Stimulated activated CD4-positive, alpha-beta T cell treated with anti-CD3 and anti-CD28 coated beads, TNF-alpha, amount 100 ng/mL, for 48 hours (primary cell): ENCODE data around the gene CCDC106.
A peak's percentile ranks its signal among the peaks of the same experiment; 100 is the strongest.

Experiments
- DNase-seq, 3 donors: peaks; one replicate each; pipeline ENCODE4 v3.0.0-alpha.2; 2020; ENCODE audit warnings: low read depth in 3 of 3

The CCDC106 gene

DNA sequence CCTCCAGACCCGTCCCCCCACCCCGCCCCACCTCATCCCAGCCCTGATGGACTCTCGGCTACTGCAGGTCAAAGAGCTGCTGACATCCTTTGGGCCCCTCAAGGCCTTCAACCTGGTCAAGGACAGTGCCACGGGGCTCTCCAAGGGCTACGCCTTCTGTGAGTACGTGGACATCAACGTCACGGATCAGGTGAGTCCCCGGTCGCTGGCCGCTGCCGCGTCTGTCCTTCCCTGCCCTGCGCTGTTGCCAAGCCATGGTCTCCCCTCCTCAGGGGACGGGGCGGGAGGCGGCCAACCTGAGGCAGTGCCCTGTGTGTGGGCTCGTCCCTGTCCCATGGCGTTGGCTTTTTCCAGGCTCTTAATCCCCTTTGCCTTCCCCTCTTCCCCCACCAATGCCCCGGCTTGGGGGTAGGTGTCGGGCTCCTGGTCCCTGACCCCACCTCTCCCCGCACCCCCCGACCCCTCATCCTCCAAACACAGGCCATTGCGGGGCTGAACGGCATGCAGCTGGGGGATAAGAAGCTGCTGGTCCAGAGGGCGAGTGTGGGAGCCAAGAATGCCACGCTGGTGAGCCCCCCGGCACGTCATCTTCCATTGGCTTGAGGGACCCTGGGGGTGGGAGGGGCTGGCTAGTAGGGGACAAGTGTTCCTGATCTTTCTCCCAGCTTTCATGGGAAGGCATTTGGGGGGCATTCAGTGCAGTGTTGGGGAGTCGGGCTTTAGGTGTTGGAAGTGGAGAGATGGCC is 20.8 kb downstream of the CCDC106 start:
- DNase-seq: no peak

DNA sequence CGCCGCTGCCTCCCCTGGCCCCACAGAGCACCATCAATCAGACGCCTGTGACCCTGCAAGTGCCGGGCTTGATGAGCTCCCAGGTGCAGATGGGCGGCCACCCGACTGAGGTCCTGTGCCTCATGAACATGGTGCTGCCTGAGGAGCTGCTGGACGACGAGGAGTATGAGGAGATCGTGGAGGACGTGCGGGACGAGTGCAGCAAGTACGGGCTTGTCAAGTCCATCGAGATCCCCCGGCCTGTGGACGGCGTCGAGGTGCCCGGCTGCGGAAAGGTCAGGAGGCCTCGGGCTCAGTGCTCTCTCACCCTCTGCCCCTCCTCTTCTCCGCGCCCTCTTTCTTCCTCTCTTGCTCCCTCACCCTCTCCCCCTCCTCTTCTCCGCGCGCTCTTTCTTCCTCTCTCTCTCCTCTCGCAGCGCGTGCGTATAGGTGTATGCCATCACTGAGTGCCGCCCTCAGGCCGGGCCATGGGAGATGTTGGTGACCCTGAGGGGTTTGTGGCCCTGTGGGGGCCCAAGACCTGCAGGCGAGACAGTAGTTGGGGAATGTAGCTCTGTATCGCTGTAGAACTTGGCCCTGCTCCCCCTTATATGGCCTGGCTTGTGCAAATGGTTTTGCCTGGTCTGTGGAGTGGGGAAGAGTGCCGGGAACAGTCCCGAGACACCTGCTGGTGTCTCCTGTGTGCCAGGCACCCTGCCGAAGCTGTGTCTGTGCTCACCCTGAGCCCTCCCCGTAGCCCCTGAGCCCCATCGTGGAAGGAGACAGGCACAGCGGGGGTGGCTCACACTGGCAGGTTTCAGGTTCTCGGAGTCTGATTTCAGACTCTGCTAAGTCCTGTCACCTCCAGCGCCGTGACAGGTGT is 21.6 kb downstream of the CCDC106 start:
- no peak for DNase-seq

DNA sequence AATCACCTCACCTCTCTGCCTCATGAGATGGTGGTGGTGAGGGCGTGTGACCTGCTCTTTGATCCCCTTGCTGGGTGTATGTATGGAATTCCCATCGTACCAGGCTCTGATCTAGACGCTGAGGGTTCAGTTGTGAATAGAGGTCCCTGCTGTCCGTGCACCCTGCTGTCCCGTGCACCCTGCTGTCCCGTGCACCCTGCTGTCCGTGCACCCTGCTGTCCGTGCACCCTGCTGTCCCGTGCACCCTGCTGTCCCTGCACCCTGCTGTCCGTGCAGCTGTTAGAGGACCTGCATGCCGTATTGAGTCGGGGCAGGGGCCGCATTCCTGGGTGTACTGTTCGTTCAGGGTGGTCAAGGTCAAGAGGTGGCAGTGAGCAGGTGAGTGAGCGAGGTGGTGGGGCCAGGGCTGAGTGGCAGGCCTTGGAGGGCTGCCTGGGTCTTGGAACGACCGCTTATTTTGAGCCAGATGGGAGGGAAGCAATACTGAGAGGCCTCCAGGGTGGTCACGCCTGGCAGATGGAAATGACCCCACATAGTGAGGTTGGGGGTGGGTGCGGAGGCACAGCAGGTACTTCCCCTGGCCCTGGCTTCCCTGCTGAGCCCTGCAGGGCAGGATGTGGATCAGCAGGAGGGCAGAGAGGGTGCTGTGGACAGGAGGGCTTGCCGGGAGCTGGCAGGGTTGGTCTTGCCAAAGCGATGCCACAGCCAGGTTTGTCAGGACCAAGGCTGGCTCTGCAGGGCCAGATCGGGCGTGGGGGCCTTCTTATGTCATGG is 22.5 kb downstream of the CCDC106 start:
- no peak for DNase-seq

DNA sequence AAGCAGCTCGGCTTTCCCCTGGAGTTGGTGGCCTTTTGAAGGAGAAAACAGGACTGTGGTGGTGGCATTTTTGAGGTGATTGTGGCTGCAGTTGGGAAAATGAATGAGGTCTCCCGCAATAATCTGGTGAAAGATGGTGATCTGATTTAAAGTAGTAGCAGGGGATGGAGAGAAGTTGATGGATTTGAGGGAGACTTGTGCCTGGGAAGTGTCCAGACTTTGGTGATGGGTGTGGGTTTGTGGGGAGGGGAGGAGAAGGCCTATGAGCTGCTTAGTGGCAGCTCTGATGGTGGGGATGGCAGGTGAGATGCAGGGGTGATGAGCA is 23.0 kb downstream of the CCDC106 start:
- no peak for DNase-seq

DNA sequence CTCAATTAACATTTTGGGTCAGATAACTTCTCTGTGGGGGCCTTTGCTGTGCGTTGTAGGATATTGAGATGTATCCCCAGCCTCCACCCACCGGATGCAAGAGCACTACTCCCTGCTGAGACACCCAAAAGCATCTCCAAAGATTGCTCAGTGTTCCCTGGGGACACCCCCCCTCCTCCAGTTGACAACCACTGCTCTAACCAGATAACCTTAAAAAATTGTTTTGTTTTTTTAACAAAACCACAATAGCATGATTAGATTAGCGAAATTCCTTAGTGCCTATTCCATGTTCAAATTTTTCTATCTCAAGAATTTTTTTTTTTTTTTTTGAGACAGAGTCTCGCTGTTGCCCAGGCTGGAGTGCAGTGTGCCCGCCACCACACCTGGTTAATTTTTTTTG is 24.4 kb downstream of the CCDC106 start:
- no peak for DNase-seq

DNA sequence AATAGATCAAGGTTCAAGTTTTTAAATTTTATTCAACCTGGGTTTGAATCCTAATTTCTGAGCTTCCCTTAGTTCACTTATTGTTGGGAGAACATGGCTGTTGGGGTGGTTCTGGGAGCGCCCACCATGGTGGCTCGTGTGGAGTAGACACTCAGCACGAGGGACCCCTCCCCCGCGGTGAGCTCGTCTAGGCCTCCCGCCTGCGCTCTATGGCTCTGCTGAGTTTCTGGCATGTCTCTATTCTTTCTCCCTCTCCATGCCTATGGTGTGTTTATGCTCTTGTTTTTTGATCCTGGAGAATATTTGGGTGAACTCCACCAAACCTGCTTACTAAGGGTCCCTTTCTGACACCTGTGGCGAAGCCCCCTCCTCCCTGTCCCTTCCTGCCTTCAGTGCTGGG is 25.5 kb downstream of the CCDC106 start:
- DNase-seq: no peak

DNA sequence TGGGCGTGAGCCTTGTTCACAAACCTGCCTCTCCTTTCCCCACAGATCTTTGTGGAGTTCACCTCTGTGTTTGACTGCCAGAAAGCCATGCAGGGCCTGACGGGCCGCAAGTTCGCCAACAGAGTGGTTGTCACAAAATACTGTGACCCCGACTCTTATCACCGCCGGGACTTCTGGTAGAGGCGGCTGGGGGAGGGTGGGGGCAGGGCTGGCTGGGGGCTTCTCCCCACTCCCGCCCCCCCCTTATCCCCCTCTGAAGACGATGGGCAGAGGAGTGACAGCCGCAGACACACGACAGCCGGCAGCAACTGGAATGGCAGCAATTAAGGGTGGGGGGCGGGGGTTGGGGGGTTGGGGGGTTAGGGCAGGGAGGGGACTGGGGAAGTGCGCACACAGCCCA is 25.9 kb downstream of the CCDC106 start:
- no peak for DNase-seq

DNA sequence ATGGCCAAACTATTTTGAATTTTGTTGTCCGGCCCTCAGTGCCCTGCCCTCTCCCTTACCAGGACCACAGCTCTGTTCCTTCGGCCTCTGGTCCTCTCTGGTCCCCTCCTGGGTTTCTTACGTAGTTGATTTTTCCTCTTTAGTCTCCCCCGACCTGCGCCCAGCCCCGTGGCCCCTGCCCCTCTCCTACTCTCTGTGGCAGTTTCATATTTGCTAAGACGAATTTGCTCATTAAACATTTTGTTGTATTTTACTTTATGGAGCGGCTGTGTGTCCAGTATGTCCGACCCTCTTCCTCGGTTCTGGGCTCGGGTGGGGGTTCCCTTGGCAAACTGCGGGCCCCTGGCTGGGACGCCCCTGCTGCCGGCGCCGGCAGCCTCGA is 26.4 kb downstream of the CCDC106 start:
- DNase-seq: no peak

DNA sequence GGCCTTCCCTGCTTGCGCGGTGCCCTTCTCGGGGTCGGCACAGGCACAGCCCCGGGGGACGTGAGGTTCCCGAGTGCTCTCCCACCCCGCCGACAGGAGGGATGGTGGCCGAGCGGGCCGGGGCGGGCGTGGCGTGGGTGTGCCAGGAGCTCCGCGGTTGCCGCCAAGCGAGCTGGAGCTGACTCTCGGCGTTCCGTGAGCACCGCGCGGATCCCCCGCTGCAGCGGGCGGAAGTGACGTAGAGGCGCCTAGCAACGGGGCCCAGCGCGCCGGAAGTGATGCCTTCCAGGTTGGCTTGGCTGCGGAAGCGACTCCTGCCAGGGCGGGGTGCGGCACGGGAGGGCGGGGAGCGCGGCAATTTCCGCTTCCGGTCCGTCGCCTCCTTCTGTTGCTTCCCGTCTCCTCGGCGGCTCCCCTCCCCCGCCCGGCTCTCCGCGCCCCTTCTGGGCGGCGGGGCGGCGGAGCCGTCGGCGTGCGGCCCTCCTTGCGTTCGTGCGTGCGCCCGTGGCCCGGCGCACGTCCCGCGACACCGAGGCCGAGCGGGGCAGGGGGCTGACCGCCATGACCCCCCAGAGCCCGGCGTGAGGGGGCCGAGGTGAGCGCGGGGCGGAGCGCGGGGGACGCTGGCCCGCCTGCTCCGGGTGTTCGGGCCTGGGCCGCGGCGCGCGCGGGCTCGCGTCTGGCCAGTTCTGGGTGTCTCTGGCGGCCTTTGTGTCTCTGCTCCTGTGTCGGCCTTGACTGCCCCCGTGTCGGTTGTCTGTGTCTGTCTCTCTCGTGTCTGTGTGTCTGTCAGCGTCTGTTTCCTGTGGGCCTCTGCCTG is 27.0 kb downstream of the CCDC106 start, which contains the start of gene EPN1:
EPN1 (plus strand) TSS at position 386 of the 820 bp plus-strand sequence. CDS start 3,402 bp downstream, outside the sequence.
- DNase-seq: peak; percentile 96 to 97 (median 97)

DNA sequence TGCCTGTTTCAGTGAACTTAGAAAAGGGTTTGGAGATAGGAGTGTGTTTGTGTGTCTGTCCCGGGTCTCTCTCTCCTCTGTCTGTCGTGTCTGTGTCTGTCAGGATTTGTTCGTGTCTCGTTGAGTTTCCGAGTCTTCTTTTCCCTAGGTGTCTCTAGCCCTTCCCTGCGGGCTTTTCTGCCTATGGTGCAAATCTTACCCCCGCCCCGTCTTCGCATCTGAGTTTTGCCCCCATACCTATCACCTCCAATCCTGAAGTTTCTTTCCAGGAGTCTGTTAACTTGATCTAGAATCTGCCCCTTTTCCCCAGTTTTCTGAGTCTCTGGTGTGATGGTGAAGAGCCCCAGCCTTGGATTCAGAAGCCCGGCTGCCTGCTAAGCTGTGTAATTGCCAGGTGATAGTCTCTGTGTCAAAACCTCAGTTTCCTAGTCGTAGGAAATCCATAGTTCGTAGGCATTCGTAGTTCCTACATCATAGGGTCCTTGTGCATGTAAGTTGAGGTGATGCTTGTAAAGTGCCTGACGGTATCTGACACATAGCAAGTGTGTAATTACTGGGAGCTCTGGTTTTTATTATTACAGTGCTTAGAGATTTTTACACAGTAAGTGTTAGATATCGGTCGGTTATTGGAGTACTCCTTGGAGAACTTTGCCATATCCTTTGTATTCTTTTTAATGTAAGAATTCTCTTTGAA is 27.8 kb downstream of the CCDC106 start:
- no peak for DNase-seq

DNA sequence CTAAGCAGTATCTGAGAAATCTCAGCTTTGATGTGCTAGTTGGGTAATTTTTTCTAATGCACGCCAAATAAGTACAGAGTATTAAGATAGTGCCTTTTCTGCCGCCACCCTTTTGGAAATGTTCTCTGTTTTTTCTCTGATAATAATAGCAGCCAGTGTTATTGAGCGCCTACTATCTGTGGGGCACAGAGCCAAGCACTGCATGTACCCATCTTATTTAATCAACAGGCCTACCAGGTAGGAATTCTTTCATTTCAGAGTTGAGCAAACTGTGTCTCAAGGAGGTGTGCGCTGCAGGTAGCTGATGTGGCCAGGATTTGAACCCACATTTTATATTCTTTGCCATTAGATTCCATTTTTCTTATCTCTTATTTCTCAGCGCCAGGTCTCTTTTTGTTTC is 28.4 kb downstream of the CCDC106 start:
- no peak for DNase-seq

DNA sequence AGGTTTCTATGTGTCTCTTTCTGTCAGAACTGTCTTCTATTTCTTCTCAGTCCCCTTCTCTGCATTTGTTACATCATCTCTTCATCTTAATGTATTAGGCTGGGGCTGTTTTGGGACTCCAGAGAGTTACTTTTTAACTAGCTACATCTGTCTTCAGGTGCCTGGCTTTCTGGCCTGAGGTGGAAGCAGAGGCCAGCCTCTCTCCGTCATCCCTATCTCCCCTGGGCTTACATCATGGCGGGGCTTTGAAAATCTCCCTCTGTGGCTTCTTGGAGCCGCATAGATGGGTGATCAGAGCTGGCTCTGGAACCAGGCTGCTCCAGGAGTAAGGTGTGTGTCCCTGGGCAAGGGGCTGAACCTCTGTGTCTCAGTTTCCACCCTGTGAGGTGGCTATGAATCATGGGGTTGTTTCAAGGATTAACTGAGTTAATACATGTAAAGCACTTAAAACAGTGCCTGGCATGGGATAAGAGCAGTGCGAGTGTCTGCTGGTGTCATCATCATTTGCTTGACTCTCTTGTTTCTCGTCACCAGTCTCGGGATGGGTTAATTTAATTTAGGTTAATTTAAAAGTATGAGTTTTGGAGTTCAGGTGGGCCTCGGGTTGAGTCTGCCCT is 29.0 kb downstream of the CCDC106 start:
- DNase-seq: no peak

DNA sequence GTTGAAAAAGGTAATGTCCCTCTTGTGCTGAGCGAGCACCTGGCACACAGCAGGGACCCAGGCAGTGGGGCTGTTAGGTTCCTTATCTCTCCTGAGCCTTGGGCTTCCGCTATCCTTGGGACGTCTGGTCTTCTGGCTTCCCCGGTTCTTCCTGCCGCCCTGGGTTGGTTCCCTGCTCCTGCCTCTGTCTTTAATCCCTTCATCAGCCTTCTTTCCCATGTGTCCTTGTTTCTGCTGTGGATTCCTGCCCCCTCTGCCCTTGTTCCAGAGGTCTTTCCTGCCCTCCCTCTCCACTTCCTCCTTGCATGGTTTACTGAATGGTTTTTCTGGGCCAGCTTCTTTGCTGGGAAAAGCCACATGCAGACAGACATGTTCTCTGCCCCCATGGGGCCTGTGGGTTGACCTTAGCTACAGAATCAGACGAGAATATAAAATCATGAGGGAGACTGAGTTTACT is 29.6 kb downstream of the CCDC106 start:
- DNase-seq: no peak

DNA sequence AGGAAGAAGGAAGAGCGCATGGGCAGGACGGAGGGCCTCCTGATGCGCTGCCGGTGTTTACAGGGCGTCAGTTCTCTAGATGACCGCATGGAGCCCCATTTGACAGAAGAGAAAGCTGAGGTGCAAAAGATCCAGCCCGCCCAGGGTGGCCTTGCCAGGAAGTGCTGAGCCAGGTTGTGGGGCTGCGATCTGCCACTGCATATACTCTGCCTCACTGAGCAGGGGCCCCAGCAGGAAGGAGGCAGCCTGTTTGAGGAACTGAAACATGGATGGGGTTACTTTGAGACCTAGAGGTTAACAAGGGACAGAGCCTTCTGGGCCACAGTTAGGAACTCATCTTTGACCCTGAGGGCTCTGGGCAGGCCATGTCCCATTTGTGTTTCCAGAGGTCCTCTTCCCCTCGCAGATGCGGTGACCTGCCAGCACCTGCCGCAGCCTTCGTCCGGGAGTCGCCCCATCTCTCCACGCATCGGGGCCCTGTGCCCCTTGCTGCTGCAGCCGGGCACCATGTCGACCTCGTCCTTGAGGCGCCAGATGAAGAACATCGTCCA is 30.2 kb downstream of the CCDC106 start:
- DNase-seq: no peak

DNA sequence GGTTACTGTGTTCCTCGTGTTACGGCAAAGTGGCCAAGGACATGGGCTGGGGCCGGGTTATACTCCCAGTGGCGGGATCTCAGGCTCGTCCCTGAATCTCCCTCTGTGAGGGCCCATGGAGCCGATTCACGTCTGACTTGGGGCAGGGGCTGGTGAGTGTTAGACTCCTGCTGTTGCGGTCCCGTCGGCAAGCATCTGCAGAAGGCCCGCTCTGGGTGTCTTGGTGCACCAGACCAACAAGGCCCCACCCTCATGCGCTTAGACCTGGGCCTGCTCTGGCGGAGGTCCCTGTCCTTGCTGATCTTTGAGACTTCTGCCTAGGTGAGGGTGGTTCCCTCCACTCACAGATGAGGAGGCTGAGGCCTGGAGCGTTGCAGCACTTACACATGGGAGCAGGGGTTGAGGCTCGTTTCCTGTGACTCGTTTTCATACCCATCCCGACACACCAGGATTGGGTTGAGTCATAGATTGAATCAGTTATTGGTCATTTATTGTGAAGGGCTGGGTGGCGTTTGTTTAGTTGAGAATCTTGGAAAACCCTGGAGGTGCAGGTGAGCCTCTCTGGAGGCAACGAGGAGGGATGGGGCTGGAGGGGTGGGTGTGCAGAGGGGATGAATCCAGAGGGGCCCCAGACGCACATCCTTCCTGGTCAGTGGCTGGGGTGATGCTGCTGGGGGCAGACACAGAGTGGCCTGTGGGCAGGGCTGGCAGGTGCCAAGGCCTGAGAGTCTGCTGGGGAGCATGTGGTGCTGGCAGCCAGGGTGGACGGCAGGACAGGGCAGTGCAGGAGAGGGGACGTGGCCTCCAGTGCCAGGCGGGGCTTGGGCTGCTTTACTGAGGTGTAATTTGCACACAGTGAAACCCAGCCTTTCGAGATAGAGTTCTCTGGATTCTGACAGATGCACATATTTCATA is 31.6 kb downstream of the CCDC106 start:
- no peak for DNase-seq

DNA sequence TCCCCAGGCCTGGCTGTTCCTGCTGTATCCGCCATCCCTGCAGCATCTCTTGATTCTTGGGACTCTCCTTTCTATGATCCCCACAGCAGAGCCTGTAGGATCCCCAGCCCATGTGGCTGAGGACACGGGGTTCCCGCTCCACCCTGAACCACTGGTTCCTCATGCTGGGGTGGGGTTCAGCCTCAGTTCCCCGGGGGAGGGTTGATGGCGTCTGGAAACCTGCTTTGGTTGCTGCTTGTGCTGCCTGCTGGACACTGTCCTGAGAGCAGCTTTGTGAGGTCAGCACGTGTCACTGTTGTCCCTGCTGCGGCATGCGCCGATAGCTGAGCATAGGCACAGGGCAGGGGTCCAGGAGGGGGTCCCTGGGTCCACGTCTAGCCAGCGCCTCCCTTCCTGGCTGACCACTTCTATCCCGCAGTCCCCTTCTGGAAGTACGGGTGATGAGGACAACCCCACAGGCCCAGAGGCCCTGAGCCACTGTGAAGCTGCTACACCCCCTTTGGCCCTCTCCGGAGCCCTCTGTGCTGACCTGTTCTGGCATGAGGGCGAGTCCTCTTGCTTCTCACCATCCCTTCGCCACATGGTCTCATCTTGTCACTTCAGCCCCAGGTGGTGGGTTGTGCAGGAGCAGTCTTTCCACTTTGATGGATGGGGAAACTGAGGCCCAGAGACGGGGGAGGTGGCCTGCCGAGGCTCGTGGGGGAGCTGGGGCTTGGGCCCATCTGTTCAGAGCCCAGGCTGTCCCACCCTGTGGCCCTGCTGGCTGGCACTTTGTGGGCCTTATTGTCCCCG is 32.5 kb downstream of the CCDC106 start:
- no peak for DNase-seq

DNA sequence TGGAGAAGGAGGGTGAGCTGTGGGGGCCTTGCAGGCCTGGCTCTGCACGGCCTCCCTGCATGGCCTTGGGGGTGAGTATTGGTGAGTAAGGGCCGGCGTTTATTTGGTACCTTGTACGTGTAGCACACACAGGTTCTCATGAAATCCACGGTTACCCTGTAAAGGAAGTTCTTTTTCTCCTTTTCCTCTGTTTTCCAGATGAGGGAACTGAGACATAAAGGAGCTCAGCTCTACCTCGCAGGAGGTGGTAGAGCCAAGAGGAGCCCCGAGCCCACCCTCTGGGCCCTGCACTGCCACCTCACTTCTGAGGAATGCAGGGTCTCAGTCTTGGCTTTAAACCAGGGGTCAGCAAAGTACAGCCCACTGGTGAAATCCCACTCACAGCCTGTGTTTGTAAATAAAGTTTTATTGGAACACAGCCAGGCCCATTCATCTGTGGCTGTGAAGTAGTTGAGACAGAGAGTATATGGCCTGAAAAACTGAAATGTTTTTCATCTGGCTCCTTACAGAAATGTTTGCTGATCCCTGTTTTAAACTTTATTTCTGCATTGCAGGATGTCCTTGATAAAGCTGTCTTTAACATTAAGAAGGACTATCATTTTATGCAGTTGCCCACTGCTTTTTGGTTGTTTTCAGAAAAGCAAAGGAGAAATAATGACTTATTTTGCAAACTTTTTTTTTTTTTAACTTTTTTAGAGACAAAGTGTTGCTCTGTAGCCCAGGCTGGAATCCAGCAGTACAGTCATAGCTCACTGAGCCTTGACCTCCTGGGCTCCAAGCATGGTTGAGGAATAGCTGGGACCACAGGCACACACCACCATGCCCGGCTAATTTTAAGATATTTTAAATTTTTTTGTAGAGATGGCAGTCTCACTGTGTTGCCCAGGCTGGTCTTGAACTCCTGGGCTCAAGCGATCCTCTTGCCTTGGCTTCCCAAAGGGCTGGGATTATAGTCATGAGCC is 33.4 kb downstream of the CCDC106 start:
- no peak for DNase-seq
